Stimulated activated CD4-positive, alpha-beta T cell treated with anti-CD3 and anti-CD28 coated beads, Interleukin-15, amount 100 ng/mL, for 48 hours (primary cell): ENCODE results near the gene CRACR2B.

Experiments used
- DNase-seq, 2 donors: peaks; one replicate each; pipeline ENCODE4 v3.0.0-alpha.2; 2020; ENCODE audit warnings: low read depth in 2 of 2

The CRACR2B gene

DNA sequence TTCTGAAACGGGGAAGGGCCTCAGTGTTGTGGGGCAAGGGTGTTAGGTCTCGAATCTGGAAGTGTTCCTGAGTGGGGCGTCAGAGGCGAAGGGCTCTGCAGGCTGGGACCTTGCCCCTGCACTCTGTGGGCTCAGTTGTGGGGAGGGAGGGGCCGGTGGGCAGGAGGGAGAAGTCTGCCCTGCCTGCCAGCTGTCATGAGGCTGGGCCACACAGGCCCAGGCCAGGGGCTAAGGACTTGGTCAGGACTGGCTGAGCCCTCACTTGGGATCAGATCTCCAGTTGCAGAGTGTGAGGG is at the start of gene CRACR2B:
Gene CRACR2B (plus strand): TSS at position 23 of the 296 bp plus-strand sequence. CDS start 689 bp downstream, outside the sequence.
- DNase-seq: no peak

DNA sequence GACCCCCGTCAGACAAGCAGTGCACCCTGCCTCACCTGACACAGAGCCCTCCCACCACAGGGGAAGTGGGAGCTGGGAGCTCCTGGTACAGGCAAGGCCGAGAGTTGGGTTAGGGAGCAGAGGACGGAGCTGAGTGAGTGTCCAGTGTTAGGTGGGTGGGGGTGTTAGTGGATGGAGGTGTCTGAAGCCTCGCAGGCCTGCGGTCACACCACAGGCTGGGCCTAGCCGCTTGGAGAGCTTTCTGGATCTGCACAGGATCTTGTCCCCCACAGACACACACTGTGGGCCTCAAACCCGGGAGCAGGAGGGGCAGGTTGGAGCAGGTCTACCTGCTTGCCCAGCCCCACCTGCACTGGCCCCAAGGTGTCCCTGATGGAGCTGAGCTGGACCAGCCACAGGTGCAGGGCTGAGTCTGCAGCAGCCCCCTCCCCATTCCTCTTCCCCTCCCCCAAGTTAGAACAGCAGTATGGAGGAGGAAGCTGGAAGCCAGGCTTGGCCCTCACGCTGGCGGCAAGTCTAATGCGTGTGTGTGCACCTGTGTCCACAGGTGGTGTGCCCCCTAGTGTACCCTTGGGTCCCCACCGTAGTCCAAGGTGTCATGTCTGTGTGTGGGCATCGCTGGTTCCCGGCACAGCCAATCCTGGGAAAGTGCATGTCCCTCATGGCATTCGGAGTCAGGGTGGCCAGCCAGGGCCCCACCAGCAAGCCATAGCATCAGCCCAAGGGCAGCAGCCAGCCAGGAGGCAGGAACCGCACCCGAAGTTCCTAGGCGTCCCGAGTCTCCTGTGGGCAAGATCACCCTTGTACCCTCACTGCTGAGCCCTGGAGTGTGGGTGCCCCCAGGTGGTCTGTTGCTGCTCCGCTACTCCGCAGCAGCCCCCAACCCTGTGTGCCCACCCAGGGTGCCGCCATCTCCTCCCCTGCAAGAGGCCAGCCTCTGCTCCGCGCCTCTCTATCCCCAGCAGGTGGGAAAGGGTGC is 48.5 kb upstream of the CRACR2B start:
- no peak for DNase-seq

DNA sequence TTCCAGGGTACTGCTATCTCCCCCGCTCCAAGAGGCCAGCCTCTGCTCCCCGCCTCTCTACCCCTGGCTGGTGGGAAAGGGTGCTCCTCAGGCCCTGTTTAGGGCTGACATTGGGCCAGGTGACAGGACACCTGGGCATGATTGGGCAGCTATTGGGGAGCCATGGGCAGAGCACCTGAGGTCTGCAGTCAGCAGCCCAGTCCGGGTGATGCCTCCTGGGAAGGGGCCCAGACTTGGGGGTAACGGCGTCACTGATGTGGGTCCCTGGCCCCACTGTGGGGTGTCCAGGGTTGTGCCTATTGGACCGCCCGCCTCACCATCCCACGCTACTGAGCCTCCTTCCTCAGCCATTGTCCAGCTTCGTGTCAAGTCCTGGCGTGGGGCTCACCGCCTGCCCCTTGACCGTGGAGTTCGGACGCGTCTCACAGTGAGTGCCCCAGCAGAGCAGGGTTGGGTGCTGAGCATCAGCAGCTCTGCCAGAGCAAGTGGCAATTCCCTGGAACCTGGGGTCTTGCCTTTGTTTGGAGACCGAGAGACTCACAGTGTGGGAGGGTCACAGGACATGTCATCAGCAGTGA is 47.7 kb upstream of the CRACR2B start:
- DNase-seq: no peak

DNA sequence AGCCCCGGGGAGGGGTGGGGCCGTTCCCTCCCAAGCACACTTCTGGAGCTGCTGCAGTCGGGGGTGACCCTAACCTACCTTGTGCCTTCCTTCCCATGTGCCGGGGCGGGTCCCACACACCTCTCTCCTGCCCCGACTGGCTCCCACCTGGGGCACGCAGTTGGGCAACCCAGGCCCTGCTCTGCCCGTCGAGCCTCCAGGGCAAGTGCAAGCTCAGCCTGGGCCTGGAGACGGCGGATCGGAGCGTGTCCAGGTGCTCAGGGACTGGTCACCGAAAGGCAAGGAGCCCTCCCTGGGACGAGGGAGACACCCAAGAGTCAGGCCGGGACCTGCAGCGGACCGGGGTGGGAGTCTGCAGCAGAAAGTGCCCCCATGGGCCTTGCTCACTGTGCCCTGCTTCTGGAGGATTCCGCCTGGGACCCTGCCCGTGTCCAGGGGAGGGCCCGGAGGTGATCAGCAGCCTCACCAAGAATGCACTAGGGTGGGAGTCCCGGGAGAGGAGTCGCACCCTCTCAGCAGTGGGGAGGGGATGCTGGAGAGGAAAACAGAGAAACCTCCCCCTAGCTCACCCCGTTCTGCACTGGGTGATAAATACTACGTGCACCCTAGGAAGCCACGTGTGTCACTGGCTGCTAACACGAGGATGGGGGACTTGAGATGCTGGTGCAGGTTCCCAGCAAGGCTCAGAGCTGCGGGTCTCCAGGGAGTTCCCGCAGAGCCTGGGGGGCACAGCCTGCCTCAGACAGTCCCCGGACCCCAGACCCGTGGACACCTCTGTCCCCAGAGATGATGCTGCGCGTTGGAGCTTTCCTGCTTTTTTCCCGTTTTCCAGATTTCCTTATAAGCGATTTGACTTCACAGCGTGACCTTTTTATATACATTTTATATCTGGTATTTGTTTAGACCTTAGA is 45.2 kb upstream of the CRACR2B start:
- no peak for DNase-seq

DNA sequence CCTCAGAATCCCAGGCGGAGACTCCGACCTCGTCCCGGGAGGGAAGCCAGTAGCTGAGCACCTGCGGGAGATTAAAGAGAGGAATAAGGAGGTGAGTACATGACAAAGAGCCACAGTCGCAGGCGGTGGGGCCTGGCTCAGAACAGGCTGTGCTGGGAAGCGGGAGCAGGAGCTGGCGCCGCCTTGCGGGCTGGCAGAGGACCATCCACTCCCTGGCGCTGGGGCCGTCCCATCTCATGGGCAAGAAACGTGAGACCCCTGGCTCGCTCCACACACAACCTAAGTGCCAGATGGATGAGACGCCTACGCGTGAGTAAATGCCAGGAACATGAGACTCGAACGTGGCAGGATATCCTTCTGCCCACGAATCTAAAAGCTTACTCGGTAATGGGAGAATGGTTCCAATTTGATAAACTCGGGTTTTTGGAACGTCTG is 44.1 kb upstream of the CRACR2B start:
- DNase-seq: no peak

DNA sequence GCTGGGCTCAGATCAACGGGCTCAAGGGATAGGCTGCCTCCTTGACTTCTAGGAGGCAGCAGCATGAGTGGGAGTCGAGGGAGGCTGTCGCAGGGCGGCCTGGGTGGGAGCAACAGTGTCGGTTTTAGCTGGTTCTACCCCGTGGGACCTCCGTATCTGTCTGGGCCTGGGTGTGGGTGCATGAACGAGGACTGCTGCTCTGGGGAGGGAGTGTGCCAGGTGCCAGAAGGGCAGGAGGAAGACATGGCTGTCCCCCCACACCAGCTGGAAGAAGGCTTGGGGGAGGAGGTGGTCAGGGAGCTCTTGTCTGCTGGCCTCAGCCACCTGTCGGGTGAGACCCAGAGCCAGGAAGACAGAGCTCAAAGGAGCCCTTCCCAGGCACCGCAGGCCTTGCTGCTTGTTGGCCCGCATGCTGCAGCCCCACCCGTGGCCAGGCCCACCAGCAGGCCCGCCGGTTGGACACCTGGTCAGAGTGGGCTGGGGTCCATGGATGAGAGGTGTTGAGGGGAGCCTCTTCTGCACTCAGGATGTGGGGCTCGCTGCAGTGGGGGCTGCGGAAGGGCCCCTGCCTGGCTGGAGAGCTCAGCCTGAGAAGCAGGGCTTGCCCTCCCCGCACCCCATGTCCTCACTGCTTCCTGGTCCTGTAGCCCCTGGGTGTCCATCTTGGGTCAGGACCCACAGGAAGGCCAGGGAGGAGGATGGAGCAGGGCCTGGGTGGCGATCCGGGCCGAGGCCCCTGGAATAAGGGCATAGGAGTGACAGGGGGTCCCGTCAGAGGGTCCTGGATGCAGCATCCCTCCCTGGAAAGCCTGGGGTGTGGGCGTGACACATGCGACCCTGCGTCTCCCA is 41.3 kb upstream of the CRACR2B start:
- DNase-seq: no peak

DNA sequence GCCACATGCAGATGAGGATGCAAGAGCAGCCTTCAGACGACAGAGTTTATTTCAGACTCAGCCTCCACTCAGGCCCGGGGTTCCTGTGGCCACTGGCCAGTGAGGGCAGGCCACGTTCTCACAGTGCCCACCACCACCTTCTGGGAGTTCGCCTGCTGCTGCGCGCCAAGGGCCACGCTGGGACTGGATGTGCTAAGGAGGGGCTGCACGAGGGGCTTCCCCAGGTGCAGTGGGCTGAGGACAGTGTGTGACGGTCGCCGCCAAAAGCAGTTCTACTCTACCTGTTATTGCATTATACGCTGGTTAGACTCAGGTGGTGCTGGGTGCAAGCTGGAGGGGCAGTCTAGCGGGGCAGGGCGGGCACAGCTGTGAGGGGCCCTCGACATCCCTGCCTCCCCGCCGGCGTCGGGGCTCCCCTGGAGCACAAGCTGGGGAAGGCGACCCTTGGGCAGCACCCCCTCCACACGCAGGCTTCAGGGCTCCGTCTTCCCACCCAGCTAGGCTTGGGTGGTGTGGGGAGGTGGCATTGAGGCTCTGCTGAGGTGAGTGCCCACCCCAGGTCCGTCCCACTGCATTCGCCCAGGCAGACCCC is 40.5 kb upstream of the CRACR2B start:
- no peak for DNase-seq

DNA sequence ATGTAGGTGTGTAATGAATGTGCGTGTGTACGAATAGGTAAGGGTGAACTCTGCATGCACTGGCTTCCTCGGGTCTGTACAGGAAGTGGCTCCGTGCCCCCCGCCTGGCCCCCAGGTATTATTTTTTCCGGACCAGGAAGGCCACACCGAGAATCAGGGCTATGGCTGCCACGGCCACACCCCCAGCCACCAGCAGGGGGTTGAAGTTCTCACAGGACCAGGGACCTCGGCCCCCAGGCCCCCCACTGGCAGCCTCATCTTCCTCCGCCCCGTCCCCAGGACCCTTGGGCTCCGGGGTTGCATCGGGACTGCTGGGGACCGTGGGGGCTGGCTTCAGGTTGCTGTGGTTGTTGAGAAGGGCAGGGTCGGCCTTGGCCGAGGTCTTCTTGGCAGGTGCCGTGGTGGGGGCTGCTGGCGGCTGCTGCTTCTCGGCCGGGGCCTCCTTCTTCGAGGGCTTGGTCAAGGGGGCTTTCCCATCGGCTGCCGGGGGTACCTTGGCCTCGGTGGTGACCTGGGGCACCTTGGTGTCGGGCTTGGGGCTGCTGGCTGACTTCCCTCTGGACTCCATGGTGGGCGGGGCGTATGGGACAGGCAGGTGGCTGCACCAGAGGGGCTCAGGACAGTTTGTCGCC is 39.6 kb upstream of the CRACR2B start:
- no peak for DNase-seq

DNA sequence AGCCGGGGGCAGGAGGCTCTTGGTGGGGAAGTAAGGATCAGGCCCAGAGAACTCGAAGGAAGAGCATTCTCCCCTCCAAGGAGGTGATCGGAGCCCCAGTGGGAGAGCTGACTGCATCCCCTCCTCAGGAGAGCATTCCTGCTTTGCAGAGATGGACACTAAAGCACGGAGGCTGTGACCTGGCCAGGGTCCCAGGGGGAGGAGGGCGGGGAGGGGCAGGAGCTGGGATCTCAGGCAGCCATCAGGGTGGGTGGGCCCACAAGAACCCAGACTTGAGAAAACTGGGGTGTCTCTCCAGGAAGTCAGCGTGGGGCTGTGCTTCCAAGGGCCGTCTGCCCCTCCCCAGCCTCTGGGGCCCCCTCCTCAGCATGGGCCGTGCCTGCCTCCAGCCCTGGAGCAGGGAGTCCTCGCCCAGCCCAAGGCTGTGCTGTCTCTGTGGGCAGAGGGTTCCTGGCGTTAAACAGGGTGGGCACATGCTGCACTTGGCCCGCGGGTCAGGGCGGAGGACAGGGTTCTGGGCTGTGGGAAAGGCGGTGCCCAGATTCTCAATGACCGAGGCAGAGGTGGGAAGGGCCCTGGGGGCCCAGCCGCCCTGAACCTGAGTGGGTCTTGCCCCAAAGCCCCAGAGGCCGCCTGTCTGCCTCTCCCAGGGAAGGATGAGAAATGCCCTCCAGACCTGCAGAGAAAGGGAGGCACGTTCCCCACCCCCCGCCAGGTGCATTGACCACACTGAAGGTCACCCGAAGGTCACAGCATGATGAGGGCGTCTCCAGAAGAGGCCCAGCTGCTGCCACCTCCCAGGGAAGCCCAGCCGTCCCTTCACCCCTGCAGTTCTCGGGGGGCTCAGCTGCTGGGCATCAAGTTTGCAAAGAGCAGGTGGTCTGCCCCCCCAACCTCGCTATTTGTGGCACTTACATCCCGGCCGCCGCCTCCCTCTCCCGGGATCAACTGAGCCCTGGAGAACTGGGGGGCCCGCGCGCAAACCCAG is 38.5 kb upstream of the CRACR2B start:
- DNase-seq: no peak

DNA sequence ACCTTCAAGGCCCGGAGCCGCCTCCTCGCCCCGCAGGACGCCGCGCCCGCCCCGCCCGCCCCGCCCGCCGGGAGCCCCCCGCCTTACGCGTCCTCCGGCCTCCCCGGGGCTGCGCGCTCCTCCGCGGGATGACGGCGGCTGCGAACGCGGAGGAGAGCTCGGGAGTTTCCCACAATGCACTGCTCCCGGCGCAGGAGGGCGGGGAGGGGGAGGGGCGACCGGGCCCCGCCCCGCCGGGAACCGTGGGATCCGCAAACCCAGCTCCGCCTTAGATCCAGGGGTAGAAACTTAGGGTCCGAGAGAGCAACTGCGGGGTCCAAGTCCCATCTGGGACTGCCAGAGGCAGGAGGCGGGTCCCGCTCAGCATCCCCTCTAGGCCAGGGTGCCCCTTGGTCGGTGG is 37.8 kb upstream of the CRACR2B start, which contains the start of gene CEND1:
Gene CEND1 (minus strand): TSS at position 148 of the 400 bp plus-strand sequence. CDS start 1,514 bp downstream, outside the sequence.
- no peak for DNase-seq

DNA sequence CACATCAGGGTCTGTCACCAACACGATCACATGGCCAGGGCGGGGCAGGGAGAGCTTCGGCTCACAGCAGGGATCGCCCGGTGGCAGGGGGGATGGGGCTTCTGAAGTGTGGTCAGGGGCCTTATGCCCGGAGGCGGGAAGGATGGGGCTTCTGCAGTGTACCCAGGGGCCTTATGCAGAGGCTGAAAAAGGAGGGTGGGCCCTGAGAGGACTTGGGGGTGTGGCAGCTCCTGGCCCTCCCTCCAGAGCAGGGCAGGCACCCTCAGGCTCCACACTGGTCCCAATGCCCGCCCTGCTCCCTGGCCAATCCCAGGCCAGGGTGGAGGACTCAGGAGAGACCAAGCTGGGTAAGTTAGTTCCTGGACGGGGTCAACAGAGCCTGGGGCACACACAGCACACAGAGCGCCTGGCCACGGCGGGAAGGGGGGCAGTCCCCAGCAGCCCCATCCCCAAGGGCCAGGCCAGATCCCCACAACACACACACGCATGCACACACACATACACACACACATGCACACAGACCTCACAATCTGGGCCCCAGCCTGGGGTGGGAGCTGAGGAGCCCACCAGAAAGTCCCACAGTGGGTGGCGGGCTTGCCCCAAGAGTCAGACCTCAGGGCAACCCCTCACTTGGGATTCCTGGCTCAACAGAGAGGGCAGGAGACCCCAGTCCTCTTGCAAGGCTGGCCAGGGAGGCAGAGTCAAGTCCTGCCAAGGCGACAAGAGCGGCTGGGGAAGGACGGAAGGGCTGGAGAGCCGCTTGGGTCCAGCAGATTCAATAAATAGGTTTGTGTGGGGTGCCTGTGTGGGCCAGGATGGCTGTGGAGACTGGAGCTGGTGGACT is 36.8 kb upstream of the CRACR2B start:
- no peak for DNase-seq

DNA sequence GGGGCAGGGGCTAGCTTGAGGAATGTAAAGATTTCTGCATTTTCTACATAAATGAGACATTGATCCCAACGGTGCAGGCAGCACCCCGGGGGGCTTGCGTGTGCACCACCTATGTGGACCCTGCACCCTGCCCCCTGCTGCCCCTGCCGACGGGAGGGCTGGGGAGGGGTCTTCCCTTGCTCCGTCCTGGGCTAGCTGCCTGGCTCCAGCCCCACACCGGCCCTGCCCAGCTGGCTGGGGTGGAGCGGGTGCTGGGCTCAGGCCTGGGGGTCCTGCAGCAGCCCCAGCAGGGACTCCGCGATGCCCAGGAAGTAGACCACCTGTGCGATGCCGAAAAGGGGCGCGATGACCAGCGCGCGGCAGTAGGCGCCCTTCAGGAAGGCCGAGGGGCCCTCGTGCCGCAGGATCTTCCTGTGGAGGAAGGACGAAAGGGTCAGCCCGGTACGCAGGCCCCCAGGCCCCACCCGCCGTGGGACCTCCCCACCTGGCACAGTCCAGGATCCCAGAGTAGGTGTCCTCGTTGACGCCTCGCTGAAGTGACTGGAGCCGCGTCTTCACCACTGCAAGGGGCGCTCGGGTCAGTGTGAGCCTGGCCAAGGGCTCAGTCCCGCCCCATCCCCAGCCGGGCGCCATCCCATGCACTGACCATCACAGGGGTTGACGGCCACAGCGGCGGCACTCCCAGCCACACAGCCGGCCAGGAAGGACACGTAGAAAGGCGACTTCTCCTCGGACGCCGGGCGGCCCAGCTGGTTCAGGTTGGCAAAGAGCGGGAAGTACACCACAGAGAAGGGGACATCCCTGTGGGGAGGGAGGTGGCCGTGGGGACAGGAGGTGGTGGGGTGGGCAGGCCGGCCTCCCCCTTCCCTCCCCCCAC is 35.8 kb upstream of the CRACR2B start:
- DNase-seq: no peak

DNA sequence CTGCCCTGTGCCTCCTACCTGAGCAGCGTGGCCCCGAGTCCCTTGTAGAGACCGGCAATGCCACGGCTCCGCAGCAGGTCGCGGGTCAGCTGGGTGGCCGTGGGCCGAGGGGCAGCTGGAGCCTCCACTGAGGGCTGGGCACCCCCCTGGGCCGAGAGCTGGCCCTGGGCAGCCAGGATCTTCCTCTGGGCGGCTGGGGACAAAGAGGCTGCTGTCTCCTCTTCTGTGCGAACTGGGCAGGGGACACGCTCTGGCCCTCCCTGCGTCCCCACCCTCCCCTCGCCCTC is 35.2 kb upstream of the CRACR2B start:
- DNase-seq: no peak

DNA sequence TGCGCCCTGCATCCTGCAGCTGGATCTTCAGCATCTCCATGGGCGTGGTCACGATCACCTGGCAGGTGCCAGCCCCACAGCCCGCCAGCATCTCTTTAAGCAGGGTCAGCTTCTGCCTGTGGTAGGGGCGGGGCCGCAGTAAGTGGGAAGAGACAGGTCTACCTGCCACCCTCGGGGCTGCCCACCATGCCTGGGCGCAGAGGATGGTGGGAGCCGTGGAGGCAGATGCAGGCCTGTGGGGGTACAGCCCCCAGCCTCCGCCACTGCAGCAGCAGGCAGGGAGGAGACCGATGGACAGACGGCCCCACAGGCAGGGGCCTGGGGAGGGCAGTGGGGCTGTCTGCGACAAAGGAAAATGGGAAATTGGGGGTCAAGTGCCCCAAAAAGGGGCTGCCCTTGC is 34.8 kb upstream of the CRACR2B start:
- DNase-seq: no peak

DNA sequence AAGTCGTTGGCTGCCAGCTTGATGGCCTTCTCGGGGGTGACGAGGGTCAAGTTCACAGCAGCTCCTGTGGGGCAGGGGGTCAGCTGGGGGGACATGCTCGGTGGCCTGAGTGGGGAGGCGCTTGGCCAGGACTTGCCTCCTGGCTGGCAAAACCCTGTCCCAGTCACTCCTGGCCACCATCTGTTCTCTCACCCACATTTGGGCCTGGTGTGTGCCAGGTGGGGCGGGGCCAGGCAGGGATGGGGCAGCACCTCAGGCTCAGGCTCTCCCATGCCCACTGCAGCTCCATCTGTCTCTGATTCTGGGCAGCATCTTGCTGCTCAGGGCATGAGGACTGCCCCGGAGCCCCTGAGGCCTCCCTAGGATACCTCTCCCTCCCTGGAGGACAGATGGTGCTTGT is 34.2 kb upstream of the CRACR2B start:
- no peak for DNase-seq

DNA sequence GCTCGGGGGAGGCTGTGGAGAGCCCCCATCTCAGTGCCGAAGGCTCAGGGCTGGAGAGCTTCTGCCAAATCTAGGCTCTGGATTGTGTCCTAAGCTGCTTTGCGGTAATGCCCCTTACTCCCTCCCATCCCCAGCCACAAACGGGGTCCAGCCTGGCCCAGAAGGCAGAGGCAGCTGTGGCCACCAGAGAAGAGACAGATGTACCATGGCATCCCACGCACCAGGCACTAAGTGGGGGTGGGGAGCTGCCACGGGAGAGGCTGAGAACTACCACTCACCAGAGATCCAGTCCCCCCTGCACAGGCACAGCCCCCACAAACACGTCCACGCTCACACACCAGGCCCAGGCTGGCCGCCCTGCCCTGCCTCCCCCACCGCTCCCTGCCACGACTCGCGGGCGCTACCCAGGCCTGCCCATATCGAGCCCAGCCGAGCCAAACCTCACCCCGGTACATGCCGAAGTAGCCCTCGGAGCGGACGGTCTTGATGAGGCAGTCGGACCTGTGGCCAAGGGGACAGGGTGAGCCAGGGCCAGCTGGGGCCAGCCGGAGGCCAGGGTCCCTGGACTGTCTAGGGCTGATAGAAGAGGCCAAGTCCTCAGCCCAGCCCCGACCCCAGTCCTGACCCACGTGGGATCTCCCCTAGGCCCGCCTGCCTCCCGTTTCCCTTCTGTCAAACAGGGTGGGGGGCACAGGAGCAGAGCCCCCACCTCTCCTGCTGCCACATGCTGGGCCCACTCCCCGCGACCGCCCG is 33.5 kb upstream of the CRACR2B start:
- DNase-seq: no peak
